KG1 (cell line): ENCODE results near the gene BMX.

ENCODE experiments used
- DNase-seq: peaks from one replicate; lab custom pipeline; 2025; lab: John Stamatoyannopoulos, UW

BMX gene

GRCh38 chrX:15570145-15570544, 69.5 kb downstream of the BMX start:
- no peak for DNase-seq

GRCh38 chrX:15574017-15574416, 73.4 kb downstream of the BMX start:
- DNase-seq, result no peak

DNA sequence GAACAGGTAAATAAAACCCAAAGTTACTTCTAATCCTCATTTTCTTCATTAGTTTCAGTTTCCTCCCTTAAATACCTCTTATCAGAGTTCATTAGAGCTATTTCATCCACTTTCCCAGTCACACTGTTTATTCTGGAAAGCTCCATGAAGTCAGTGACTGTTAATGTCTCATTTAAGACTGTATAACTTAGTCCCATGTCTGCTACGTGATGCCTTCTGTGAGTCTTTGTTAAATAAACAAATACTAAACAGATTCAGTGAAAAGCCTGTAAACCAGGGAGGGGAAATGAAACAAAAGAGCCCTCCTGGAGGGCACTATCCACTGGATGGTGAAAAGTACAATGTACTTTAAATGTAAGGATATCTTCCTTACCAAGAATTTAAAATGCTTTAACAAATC, 75.4 kb downstream of the BMX start:
- no peak for DNase-seq

DNA sequence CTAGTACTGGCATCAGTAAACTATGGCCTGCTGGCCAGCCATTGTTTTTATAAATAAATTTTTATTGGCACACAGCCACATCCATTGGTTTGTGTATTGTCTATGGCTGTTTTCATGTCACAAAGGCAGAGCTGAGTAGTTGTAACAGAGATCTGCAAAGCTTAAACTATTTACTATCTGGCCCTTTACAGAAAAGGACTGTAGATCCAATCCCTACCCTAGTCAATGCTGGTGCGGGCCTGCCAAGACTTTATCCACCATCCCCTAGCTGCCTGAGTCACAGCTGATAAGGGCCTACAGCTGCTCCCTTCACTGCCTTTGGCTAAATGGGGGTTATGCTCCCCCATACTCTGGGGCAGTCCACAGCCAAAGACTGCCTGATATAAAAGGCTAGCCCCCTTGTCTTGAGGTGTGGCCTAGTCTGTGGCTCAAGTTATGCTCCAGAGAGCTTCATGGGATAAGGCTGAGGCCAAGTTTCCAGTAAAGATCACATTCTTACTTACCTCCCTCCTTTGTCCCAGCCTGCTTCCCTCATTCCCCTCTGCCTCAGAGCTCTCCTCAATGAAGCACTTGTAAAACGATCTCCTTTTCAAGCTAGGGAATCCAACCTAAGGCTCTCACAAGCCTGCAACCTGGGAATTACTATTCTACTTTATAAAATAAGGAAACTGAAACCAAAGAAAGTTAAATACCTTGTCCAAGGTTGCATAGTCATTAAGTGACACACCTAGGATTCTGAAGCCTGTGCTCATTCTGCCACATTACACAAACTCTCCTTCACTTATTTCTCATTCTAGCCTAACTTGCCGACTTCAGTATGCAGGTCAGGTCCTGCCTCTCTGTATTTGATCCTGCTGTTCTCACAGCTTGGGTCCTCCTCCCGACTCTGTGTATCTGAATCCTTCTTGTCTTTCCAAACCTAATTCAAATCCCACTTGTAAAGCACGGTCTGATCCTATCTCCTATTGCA, 79.5 kb downstream of the BMX start:
- DNase-seq, result no peak

DNA sequence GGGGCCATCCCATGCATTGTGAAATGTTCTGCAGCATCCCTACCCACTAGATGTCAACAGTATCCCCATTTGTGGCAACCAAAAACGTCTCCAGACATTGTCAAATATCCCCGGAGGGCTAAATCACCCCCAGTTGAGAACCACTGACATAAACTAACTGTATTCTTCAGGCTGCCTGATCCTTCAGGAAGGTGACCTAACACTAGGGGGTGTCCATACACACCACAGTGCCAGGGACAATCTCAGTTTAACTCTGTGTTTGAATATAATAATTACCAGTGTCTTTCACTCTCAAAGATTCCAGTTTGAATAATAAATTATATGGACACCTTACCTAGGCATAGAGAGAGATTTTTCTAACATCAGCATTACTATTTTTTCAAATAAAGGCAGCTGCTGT, 93.8 kb downstream of the BMX start:
- no peak for DNase-seq

DNA sequence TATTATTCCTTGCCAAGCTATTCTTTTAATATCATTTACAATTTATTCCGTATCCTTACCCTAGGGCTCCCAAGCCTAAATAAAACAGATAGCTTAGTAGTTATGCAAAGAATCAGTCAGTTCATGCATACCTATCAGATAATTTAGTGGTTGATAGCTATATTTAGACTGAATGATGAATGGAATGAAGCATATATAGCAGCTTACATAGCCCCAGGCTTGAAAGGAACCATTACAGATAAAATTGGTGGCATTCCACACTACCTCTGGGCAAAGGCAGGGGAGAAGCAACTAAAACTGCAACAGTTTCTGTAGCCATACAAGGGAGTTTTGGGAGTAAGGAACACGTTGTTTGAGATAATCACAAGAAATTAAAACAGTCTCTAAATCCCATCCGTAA, 97.4 kb downstream of the BMX start:
- DNase-seq, result no peak

GRCh38 chrX:15599461-15599860, 98.9 kb downstream of the BMX start:
- no peak for DNase-seq

DNA sequence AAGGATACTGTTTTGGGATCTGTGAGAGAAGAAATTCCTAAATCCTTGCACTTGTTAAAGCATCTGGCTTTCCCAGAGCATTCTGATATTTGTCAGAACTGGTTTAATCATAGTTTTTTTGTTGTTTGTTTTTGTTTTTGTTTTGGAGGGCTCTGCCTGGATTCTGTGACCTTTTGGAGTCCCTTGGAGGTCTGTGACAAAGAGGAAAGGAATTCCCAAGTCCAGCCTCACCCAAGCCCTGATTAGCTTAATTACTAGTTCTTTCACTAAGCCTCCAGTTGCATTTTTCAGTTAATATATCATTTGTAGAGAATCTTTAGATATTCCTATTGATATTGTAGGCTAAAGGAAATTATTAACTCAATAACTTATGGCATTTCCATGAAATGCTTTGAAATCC, 99.4 kb downstream of the BMX start:
- no peak for DNase-seq

- DNase-seq, result no peak
These were observed 100.1 kb downstream of the BMX start, which contains the start of gene ACE2 for GRCh38 chrX:15600745-15601144. Gene ACE2 (minus strand): TSS chrX:15600960. CDS start chrX:15600911, 49 bp downstream.

DNA sequence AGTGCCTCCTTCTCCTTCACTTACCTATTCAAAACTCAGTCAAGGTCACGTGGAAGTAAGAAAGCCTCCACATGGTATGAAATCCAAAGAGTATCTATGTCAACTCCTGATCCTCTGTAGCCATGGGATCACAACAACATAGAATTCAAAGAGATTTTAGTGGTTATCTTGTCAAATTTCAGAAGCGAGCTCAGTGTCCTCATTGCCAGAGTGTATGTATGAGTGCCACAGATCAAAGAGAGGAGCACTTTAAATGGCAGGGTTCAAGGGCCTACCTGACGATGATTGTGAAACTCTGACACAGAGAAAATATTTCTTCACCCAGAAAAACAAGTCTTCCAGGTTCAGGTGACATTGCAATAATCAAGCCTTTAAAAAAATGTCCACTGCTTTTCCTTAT, 101.3 kb downstream of the BMX start:
- DNase-seq, result no peak

- no peak for DNase-seq
These were observed 102.2 kb downstream of the BMX start for GRCh38 chrX:15602761-15603160.

DNA sequence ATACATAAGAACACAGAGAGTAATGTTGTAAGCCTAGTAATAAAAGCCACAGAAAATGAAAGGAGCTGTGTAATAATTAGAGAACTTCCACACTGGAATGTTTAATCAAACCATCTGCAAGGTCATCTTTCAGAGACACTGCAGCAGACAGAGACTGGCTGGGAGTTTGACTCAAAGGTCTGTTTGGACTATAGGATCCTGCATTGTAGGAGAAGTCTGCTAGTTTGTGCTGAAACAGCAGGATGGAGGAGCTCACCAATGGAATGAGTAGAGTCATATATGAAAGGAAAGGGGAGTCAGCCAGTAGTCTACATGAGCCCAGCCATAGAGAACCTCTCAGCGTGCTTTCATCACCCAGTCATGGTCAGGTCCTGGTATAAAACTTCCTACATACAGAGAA, 104.6 kb downstream of the BMX start:
- DNase-seq, result no peak
